HG02938 (cell line): ENCODE data around the gene RUNX1.

Source experiments
- ATAC-seq: cut with Tn5 transposase; IDR thresholded peaks from one replicate; pipeline ENCODE4 v1.9.1; 2021; ENCODE audit warnings: mild to moderate bottlenecking, moderate library complexity; ENCODE audit not compliant: unreplicated experiment

The RUNX1 gene

GRCh38 chr21:35019631-35020032 is 29.5 kb downstream of the RUNX1 start:
- ATAC-seq, result no peak

GRCh38 chr21:35017256-35017655 is 31.8 kb downstream of the RUNX1 start:
- ATAC-seq, result no peak

- no peak for ATAC-seq
Observed at GRCh38 chr21:35016517-35017188, 32.4 kb downstream of the RUNX1 start.

GRCh38 chr21:35016071-35016470 is 33.0 kb downstream of the RUNX1 start:
- ATAC-seq, result no peak

GRCh38 chr21:35015435-35016024 is 33.6 kb downstream of the RUNX1 start:
- ATAC-seq, result no peak

GRCh38 chr21:35014302-35015041 is 34.6 kb downstream of the RUNX1 start:
- ATAC-seq, result no peak

- no peak for ATAC-seq
Observed at GRCh38 chr21:35011681-35012080, 37.4 kb downstream of the RUNX1 start.

- no peak for ATAC-seq
Observed at GRCh38 chr21:35010447-35010846, 38.7 kb downstream of the RUNX1 start.

- no peak for ATAC-seq
Observed at GRCh38 chr21:35007348-35007747, 41.8 kb downstream of the RUNX1 start.

GRCh38 chr21:35006771-35007170 is 42.3 kb downstream of the RUNX1 start:
- no peak for ATAC-seq

- ATAC-seq, result no peak
Observed at GRCh38 chr21:35006248-35006647, 42.9 kb downstream of the RUNX1 start.

- ATAC-seq, result no peak
Observed at GRCh38 chr21:35005560-35006224, 43.4 kb downstream of the RUNX1 start.

- no peak for ATAC-seq
Observed at GRCh38 chr21:35005077-35005476, 44.0 kb downstream of the RUNX1 start.

GRCh38 chr21:35004314-35004713 is 44.8 kb downstream of the RUNX1 start:
- ATAC-seq, result no peak

GRCh38 chr21:35002879-35003722 is 46.0 kb downstream of the RUNX1 start:
- no peak for ATAC-seq

GRCh38 chr21:34999397-34999941 is 49.6 kb downstream of the RUNX1 start:
- no peak for ATAC-seq

GRCh38 chr21:34998176-34998575 is 50.9 kb downstream of the RUNX1 start:
- no peak for ATAC-seq

- no peak for ATAC-seq
Observed at GRCh38 chr21:34997294-34997693, 51.8 kb downstream of the RUNX1 start.

- ATAC-seq, result no peak
Observed at GRCh38 chr21:34996304-34997101, 52.6 kb downstream of the RUNX1 start.

GRCh38 chr21:34995979-34996303 is 53.2 kb downstream of the RUNX1 start:
- ATAC-seq, result no peak
